WTC11 (cell line): ENCODE results near the gene PLEKHG5. TPM values are rescaled to one million over a fixed set of nuclear protein-coding genes. Genes with fewer than 3 reads are reported as not detected.
"Not testable (repeated sequence)": the region's sequence is repeated elsewhere in the genome, so short reads cannot be mapped to it uniquely, and the experiment has no call there.

Experiments
- ATAC-seq: fragments of 200-7000 bp; cut with Tn5 transposase; 2 replicates; pipeline ENCODE4 v1.10.0; 2021; ENCODE audit warnings: mild to moderate bottlenecking, moderate library complexity
- CTCF ChIA-PET: fragments of 300-600 bp; sonication (Branson Sonifier 250); formaldehyde crosslinking; loops from one replicate; lab custom pipeline; 2021; ENCODE audit warnings: antibody characterized with exemption; lab: Charles Lee
- POLR2A ChIA-PET: fragments of 350-600 bp; sonication (Branson Sonifier 250); formaldehyde crosslinking; loops from one replicate; lab custom pipeline; 2021; ENCODE audit warnings: antibody characterized with exemption; lab: Charles Lee
- DNase-seq: peaks from one replicate; pipeline ENCODE4 v3.0.0; 2021; ENCODE audit warnings: low spot score
- H3K27ac Mint-ChIP-seq: 2 replicates; pipeline ENCODE4 v1.8.0; 2021; ENCODE audit warnings: mixed read lengths
- H3K27me3 Mint-ChIP-seq: 2 replicates; pipeline ENCODE4 v1.8.0; 2021; ENCODE audit warnings: low read depth, mild to moderate bottlenecking, moderate library complexity, mixed read lengths
- H3K36me3 Mint-ChIP-seq: 2 replicates; pipeline ENCODE4 v1.8.0; 2021; ENCODE audit warnings: mixed read lengths
- H3K4me1 Mint-ChIP-seq: 2 replicates; pipeline ENCODE4 v1.8.0; 2022; ENCODE audit warnings: mixed read lengths
- H3K4me3 Mint-ChIP-seq: 2 replicates; pipeline ENCODE4 v1.8.0; 2021; ENCODE audit warnings: mild to moderate bottlenecking, moderate library complexity, mixed read lengths
- H3K9me3 Mint-ChIP-seq: 2 replicates; pipeline ENCODE4 v1.8.0; 2021; ENCODE audit warnings: mixed read lengths
- AR ChIP-seq: fragments of 250-450 bp; sonication (Bioruptor Pico); IDR thresholded peaks from 2 replicates; pipeline ENCODE4 v1.9.0; 2021; ENCODE audit warnings: mild to moderate bottlenecking
- ATF2 ChIP-seq: sonication (generic); formaldehyde crosslinking; IDR thresholded peaks from 2 replicates; pipeline ENCODE4 v1.8.1; 2022; ENCODE audit warnings: low read depth, missing genetic modification reagents, borderline replicate concordance
- ATF3 ChIP-seq: sonication (generic); formaldehyde crosslinking; conservative IDR thresholded peaks from 2 replicates; pipeline ENCODE4 v1.8.1; 2022; ENCODE audit warnings: mild to moderate bottlenecking, missing genetic modification reagents
- CTCF ChIP-seq: fragments of 200-600 bp; IDR thresholded peaks from 2 replicates; pipeline ENCODE4 v1.8.0; 2022; ENCODE audit warnings: antibody characterized with exemption
- E2F1 ChIP-seq: sonication (generic); formaldehyde crosslinking; IDR thresholded peaks from 2 replicates; pipeline ENCODE4 v1.8.0; 2022; ENCODE audit warnings: mild to moderate bottlenecking, missing genetic modification reagents
- FOXK1 ChIP-seq: sonication (generic); formaldehyde crosslinking; IDR thresholded peaks from 2 replicates; pipeline ENCODE4 v1.8.0; 2022; ENCODE audit warnings: mild to moderate bottlenecking, moderate library complexity, missing genetic modification reagents
- FOXP1 ChIP-seq: sonication (generic); formaldehyde crosslinking; IDR thresholded peaks from 2 replicates; pipeline ENCODE4 v1.8.0; 2022; ENCODE audit warnings: missing genetic modification reagents, mild to moderate bottlenecking, moderate library complexity, borderline replicate concordance
- GRHL2 ChIP-seq: fragments of 250-450 bp; sonication (Bioruptor Pico); IDR thresholded peaks from 2 replicates; pipeline ENCODE4 v1.8.0; 2022; ENCODE audit warnings: mild to moderate bottlenecking, moderate library complexity; ENCODE audit not compliant: insufficient replicate concordance, severe bottlenecking
- HMGXB4 ChIP-seq: sonication (generic); formaldehyde crosslinking; IDR thresholded peaks from 2 replicates; pipeline ENCODE4 v1.8.1; 2023; ENCODE audit warnings: mild to moderate bottlenecking, moderate library complexity, missing genetic modification reagents
- MAX ChIP-seq: sonication (generic); formaldehyde crosslinking; IDR thresholded peaks from 2 replicates; pipeline ENCODE4 v1.8.0; 2022; ENCODE audit warnings: mild to moderate bottlenecking, missing genetic modification reagents
- MXD4 ChIP-seq: fragments of 250-450 bp; sonication (Bioruptor Pico); IDR thresholded peaks from 2 replicates; pipeline ENCODE4 v1.8.0; 2021; ENCODE audit warnings: mild to moderate bottlenecking, moderate library complexity, borderline replicate concordance
- NFATC4 ChIP-seq: fragments of 250-450 bp; sonication (Bioruptor Pico); IDR thresholded peaks from 2 replicates; pipeline ENCODE4 v1.9.0; 2021; ENCODE audit warnings: mild to moderate bottlenecking
- RORB ChIP-seq: fragments of 250-450 bp; sonication (Bioruptor Pico); IDR thresholded peaks from 2 replicates; pipeline ENCODE4 v1.9.0; 2021; ENCODE audit warnings: mild to moderate bottlenecking
- USF1 ChIP-seq: sonication (generic); formaldehyde crosslinking; IDR thresholded peaks from 2 replicates; pipeline ENCODE4 v1.8.0; 2022; ENCODE audit warnings: mild to moderate bottlenecking, missing genetic modification reagents
- ZNF425 ChIP-seq: fragments of 250-450 bp; sonication (Bioruptor Pico); conservative IDR thresholded peaks from 2 replicates; pipeline ENCODE4 v1.9.0; 2021; ENCODE audit warnings: mild to moderate bottlenecking
- total RNA-seq: library from RNA; stranded (reverse); gene quantifications from 3 replicates; pipeline ENCODE4 v1.2.3, GENCODE V29; 2021

The PLEKHG5 gene
- total RNA-seq, 1 experiment from 2014 or later, result 27.5 TPM

- TF ChIP-seq ATF2, result no peak
- TF ChIP-seq RORB (CRISPR knock-in tag), result no peak
- no peak for TF ChIP-seq USF1 (CRISPR knock-in tag)
- TF ChIP-seq NFATC4, result no peak
- TF ChIP-seq MAX, result 0 out of 2 replicates have a peak, but pooled peaks have one; percentile 14
- TF ChIP-seq MXD4 (CRISPR knock-in tag), result no peak
- no peak for TF ChIP-seq ATF3 (CRISPR knock-in tag)
- TF ChIP-seq GRHL2 (CRISPR knock-in tag), result no peak
Observed at GRCh38 chr1:6440198-6441126, 51.0 kb downstream of the PLEKHG5 start (continued).

GRCh38 chr1:6438047-6438525, 53.4 kb downstream of the PLEKHG5 start:
- peak overlapping the region; percentile 44; the same call in 1 of the 2 replicates for H3K4me3 Mint-ChIP-seq
- TF ChIP-seq HMGXB4 (CRISPR knock-in tag), result no peak
- peak; percentile 99 for TF ChIP-seq CTCF
- TF ChIP-seq FOXP1 (CRISPR knock-in tag), result no peak
- no peak for TF ChIP-seq E2F1
- no peak for TF ChIP-seq FOXK1 (CRISPR knock-in tag)
- TF ChIP-seq ZNF425 (CRISPR knock-in tag), result no peak
- no peak for TF ChIP-seq AR (CRISPR knock-in tag)
- TF ChIP-seq, all 79 proteins: peak for 1
- ChIA-PET POLR2A (interaction anchor here (0.6 kb wide), 1 partner anchor 192 kb away, joined by 3 read pairs; no protein-coding TSS in a partner anchor), CTCF (interaction anchor here (0.5 to 6.3 kb wide), 73 partner anchors 8 to 444 kb away, joined by 3 to 281 read pairs (median 5); partner anchors contain the start of genes ACOT7, ESPN, GPR153 and HES2)
- ATAC-seq, result peak; percentile 78
- Mint-ChIP-seq H3K27me3 (peaks cover 33% of the 10 kb centered on the region), H3K9me3 (no peaks in the 10 kb centered on the region), H3K36me3 (no peaks in the 10 kb centered on the region), H3K4me1 (peaks cover 28% of the 10 kb centered on the region), H3K27ac (no peak overlapping the region)
- DNase-seq, result peak; percentile 94

- ChIA-PET CTCF (interaction anchor here (0.5 to 6.3 kb wide), 71 partner anchors 7 to 443 kb away, joined by 3 to 281 read pairs (median 5); partner anchors contain the start of genes ACOT7, ESPN, GPR153 and HES2), POLR2A (interaction anchor here (0.6 kb wide), 1 partner anchor 191 kb away, joined by 3 read pairs; no protein-coding TSS in a partner anchor)
- H3K27me3 Mint-ChIP-seq, result peaks cover 31% of the 10 kb centered on the region
- H3K27ac Mint-ChIP-seq, H3K4me3 Mint-ChIP-seq, DNase-seq, H3K9me3 Mint-ChIP-seq, H3K36me3 Mint-ChIP-seq, ATAC-seq: not testable (repeated sequence)
- H3K4me1 Mint-ChIP-seq, result peaks cover 27% of the 10 kb centered on the region
Observed at GRCh38 chr1:6437012-6437700, 54.3 kb downstream of the PLEKHG5 start.
